ENCODE data around the gene VAMP5.
A peak's percentile ranks its signal among the peaks of the same experiment; 100 is the strongest.
"Not testable (repeated sequence)": the region's sequence is repeated elsewhere in the genome, so short reads cannot be mapped to it uniquely, and the experiment has no call there.

The VAMP5 gene

GRCh38 chr2:85584857-85585780 lies 888 bp downstream of the VAMP5 start:
- peak; percentile 8 for DNase-seq (ENCODE audit: low read depth)

GRCh38 chr2:85585781-85586105 lies 1.5 kb downstream of the VAMP5 start:
- no peak for DNase-seq (ENCODE audit: low read depth)

GRCh38 chr2:85588236-85588635 lies 4.0 kb downstream of the VAMP5 start:
- no peak for DNase-seq (ENCODE audit: low read depth)

DNA sequence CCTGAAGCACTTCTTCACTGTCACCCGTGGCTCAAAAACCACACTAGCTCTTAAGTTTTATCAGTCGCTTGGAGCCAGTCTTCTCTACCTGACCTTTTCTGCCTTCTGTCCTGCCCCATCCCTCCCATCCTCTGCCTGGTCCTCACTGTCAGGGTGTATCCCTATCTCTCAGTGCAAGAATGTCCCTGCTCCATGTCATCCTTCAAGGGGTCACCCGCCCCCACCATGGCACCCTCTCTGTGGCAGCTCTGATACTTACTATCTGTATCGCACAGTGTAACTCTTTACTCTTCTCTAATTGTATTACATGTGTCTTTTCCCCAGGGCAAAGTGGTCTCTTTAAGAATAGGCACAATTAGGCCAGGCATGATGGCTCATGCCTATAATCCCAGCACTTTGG lies 4.4 kb downstream of the VAMP5 start:
- DNase-seq (ENCODE audit: low read depth), result no peak

DNA sequence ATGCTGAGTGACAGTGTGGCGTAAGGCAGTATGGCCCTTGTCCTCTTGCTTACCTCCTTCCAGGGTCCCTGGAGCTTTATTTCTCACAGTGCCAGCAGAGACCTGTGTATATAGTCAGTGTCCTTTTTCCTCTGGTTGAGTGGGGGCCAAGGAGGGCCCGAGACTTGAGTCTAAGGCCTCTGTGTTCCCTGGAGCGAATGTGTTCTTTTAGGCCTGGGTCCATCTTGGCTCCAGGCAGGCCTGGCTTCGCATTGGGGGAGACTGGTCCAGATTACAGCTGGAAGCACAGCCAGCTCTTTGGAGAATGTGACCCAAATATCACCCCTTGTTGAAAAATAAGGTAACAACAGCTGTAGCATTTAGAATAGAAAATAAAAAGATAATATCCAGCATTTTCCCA lies 5.0 kb downstream of the VAMP5 start:
- no peak for DNase-seq (ENCODE audit: low read depth)

DNA sequence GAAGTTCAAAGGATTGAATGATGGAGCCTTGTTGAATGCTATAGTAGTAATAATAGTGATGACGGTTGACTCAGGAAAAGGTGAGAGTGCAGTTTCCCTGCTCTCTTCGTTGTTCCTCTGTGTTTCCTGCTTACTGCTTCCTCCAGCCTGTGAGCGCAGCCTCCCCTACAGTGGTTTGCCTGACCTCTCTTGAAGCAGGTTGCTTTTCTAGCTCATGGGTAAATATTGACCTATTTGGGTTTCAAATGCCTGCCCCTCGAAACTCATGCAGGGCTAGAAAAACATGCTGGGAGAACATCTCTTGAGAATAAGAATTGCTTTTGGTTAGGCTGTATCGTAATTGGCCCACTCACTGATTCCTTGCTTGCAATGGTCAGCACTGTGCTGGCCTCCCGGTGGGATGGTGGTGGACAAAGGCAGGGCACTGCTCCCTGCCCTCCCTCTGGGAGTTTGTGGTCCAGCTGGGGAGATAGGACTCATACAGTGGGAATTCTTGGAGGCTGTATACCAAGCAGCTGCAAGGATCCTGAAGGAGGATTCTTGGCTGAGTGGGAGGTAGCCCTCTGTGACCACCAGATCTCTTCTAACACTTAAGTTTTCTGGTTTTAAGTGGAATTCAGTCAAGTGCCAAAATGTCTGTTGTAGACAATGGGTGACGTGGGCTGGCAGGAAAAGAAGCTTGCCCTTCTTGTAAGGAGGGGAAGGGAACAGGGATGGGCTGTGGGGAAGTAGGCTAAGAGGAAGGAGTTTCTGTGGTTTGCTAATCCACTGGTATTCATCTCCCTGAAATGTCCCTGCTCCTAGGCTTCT lies 6.0 kb downstream of the VAMP5 start:
- DNase-seq (ENCODE audit: low read depth), result no peak

- no peak for DNase-seq (ENCODE audit: low read depth)
These were observed 6.7 kb downstream of the VAMP5 start for GRCh38 chr2:85590950-85591349.

- DNase-seq (ENCODE audit: low read depth), result no peak
These were observed 7.3 kb downstream of the VAMP5 start for GRCh38 chr2:85591563-85591962.

DNA sequence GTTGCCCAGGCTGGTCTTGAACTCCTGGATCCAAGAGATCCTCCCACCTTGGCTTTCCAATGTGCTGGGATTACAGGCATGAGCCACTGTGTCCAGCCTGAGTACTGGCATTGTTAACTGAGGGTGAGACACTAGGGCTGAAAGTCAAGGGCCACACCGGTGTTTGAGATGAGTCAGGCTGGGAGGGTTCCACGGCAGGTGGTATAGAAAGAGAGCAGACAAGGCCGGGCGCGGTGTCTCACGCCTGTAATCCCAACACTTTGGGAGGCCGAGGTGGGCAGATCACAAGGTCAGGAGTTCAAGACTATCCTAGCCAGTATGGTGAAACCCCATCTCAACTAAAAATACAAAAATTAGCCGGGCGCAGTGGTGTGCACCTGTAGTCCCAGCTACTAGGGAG lies 8.1 kb downstream of the VAMP5 start:
- DNase-seq (ENCODE audit: low read depth), result not testable (repeated sequence)

DNA sequence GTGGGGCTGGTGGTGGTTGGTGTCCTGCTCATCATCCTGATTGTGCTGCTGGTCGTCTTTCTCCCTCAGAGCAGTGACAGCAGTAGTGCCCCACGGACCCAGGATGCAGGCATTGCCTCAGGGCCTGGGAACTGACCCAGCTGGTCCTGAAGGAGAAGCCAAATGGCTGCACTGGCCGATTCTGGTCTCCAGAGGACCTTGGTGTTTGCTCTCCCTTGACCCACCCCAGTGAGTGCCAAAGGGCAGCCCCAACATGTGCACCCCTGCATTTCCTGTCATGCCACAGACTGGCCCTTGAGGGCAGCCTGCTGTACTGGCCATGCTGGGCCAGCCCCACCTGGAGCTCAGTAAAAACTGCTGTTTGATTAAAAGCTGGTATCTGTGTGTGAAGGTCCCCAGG lies 8.8 kb downstream of the VAMP5 start:
- no peak for DNase-seq (ENCODE audit: low read depth)

DNA sequence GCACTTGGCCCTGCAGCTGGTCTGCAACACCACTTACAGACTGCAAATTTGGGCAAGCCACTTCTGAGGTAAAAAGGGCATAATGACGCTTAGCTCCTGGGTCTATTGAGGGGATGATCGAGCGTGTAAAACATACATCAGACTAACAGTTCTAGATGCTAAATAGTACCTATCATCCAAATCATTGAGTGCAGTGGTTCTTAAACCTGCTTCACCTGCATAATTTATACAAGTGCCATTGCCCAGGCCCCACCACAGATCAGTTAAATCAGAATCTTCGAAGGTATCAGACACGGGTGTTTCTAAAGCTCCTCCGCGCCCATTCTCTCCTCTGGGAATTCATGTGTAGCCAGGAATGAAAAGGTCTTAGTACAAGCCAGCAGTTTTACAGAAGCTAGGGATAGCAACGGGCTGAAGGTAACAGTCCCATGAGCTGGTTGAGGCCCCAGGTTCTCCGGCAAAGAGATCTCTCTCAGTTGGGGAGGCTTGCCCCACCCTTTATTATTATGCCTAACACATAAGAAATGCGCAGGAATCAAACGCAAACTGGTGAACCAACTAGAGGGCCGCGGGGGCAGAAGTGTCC lies 10.6 kb downstream of the VAMP5 start:
- DNase-seq (ENCODE audit: low read depth), result no peak

- peak; percentile 75 for DNase-seq (ENCODE audit: low read depth)
These were observed 11.2 kb downstream of the VAMP5 start, which contains the start of gene RNF181 for GRCh38 chr2:85595301-85596025. Gene RNF181, plus strand, starts transcription at chr2:85595745. Its CDS starts 19 bp downstream, at chr2:85595764.

DNA sequence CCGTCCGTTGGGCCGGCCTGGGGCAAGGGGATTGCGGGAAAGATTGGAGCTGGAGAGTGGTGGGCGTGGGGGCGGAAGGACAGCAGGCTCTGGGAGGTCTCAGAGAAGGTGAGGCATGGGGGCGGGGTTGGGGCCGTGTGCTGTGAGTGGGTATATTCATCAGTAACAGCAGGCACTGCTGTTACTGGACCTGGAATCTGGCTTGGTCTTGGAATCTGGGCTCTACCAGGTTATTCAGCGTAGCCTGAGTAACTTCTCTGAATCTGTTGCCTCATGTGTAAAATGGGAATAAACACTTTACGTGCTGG lies 11.7 kb downstream of the VAMP5 start:
- no peak for DNase-seq (ENCODE audit: low read depth)

GRCh38 chr2:85596486-85597143 lies 12.4 kb downstream of the VAMP5 start:
- no peak for DNase-seq (ENCODE audit: low read depth)

GRCh38 chr2:85597241-85597640 lies 13.0 kb downstream of the VAMP5 start:
- DNase-seq (ENCODE audit: low read depth), result no peak

DNA sequence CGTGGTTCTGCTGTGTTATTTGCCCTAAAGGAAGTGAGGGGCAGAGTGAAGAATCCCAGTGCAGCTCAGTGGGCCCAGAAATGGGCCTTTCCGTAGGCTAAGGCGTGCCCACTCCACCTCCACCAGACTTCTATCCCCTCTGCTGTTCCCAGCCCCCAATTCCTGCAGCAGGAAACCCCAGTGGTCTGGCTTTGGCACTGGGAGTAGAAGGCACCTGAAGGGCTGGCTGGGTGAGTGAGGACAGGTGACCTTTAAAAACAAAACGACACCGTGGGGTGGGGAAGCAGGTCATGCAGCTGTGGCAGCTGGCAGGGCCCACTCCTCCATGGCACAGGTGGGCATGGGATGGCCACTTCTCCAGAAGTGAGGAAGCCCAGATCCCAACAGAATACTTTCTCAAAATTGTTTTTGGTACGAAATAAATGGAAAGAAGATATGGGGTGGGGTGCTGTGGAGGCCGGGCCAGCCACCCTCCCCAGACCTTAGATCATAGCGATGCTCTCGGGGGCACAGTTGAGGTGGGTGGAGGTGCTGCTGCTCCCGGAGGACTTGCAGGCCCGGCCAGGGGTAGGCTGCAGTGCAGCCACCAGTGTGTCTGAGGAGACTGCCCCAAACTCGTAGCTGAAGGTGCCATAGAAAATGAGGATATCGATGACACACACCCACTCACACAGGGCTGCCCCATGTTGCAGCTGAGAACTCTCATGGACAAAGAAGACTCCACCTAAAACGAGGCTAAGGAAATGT lies 14.5 kb downstream of the VAMP5 start:
- DNase-seq (ENCODE audit: low read depth), result no peak

- DNase-seq (ENCODE audit: low read depth), result no peak
These were observed 15.4 kb downstream of the VAMP5 start for GRCh38 chr2:85599468-85600234.

GRCh38 chr2:85600235-85600575 lies 16.0 kb downstream of the VAMP5 start:
- no peak for DNase-seq (ENCODE audit: low read depth)

GRCh38 chr2:85600951-85601770 lies 16.9 kb downstream of the VAMP5 start:
- DNase-seq (ENCODE audit: low read depth), result no peak

Measured in stimulated activated CD8-positive, alpha-beta memory T cell treated with anti-CD3 and anti-CD28 coated beads, Interleukin-12 subunit alpha, Interleukin-12 subunit beta, amount 100 ng/mL, for 4 hours (primary cell).